Neuronal stem cell (in vitro differentiated cells): ENCODE data around the gene CCL11.

ENCODE experiments used
- DNase-seq: peaks from one replicate; pipeline ENCODE4 v3.0.0-alpha.2; 2013; ENCODE audit warnings: low spot score
- H2AFZ ChIP-seq: one replicate; pipeline ENCODE4 v1.6.1; 2013; ENCODE audit warnings: mild to moderate bottlenecking, low read length, inconsistent platforms
- H2AK5ac ChIP-seq: 2 replicates; pipeline ENCODE4 v1.6.1; 2013; ENCODE audit warnings: low read depth, mild to moderate bottlenecking, inconsistent platforms, low read length, moderate library complexity, mixed read lengths
- H2BK120ac ChIP-seq: 2 replicates; pipeline ENCODE4 v1.6.1; 2013; ENCODE audit warnings: low read depth, mild to moderate bottlenecking, inconsistent platforms, low read length, moderate library complexity, mixed read lengths
- H2BK12ac ChIP-seq: one replicate; pipeline ENCODE4 v1.6.1; 2013; ENCODE audit warnings: low read length, inconsistent platforms
- H2BK15ac ChIP-seq: 2 replicates; pipeline ENCODE4 v1.6.1; 2013; ENCODE audit warnings: mild to moderate bottlenecking, low read length, inconsistent platforms, mixed read lengths
- H2BK5ac ChIP-seq: one replicate; pipeline ENCODE4 v1.6.1; 2013; ENCODE audit warnings: inconsistent platforms, mild to moderate bottlenecking, low read length, moderate library complexity
- H3K14ac ChIP-seq: one replicate; pipeline ENCODE4 v1.6.1; 2013; ENCODE audit warnings: low read length, inconsistent platforms
- H3K18ac ChIP-seq: 2 replicates; pipeline ENCODE4 v1.6.1; 2013; ENCODE audit warnings: low read length, inconsistent platforms
- H3K23ac ChIP-seq: 2 replicates; pipeline ENCODE4 v1.6.1; 2013; ENCODE audit warnings: low read depth, mild to moderate bottlenecking, mixed read lengths, low read length, inconsistent platforms; ENCODE audit not compliant: poor library complexity
- H3K27ac ChIP-seq: replicated peaks from 3 replicates; pipeline ENCODE4 v1.5.1; 2013; ENCODE audit warnings: low read length, inconsistent platforms
- H3K27me3 ChIP-seq, 3 experiments: 2 replicates each; pipeline ENCODE4 v1.6.1; 2013; ENCODE audit warnings: low read length in 3 of 3, mild to moderate bottlenecking in 2 of 3, inconsistent platforms in 1 of 3, low read depth in 1 of 3, mixed read lengths in 1 of 3, moderate library complexity in 1 of 3; ENCODE audit not compliant: control insufficient read depth in 3 of 3, insufficient read depth in 3 of 3
- H3K36me3 ChIP-seq, 2 donors: replicated peaks in 1 of 2; 2 replicates each; pipeline ENCODE4 v1.6.1; 2013; ENCODE audit warnings: low read length in 2 of 2; ENCODE audit not compliant: control insufficient read depth in 2 of 2, insufficient read depth in 2 of 2
- H3K4ac ChIP-seq: 2 replicates; pipeline ENCODE4 v1.6.1; 2013; ENCODE audit warnings: inconsistent platforms, mild to moderate bottlenecking, low read length, moderate library complexity
- H3K4me1 ChIP-seq, 2 donors: 1 replicate in 1 of 2; 2 replicates in 1 of 2; pipeline ENCODE4 v1.6.1; 2013; ENCODE audit warnings: low read length in 2 of 2, low read depth in 1 of 2; ENCODE audit not compliant: control insufficient read depth in 2 of 2, insufficient read depth in 1 of 2
- H3K4me2 ChIP-seq: one replicate; pipeline ENCODE4 v1.6.1; 2013; ENCODE audit warnings: mild to moderate bottlenecking, low read length, inconsistent platforms; ENCODE audit not compliant: insufficient read depth, poor library complexity, severe bottlenecking
- H3K4me3 ChIP-seq, 2 donors: 2 replicates each; pipeline ENCODE4 v1.5.1; 2013; ENCODE audit warnings: low read length in 2 of 2, mild to moderate bottlenecking in 2 of 2, inconsistent platforms in 1 of 2, moderate library complexity in 1 of 2
- H3K79me1 ChIP-seq: one replicate; pipeline ENCODE4 v1.6.1; 2013; ENCODE audit warnings: low read depth, mild to moderate bottlenecking, inconsistent platforms, low read length, moderate library complexity
- H3K9ac ChIP-seq: one replicate; pipeline ENCODE4 v1.6.1; 2013; ENCODE audit warnings: mild to moderate bottlenecking, low read depth, low read length, inconsistent platforms; ENCODE audit not compliant: poor library complexity
- H3K9me3 ChIP-seq, 2 donors: replicated peaks in 1 of 2; 2 replicates each; pipeline versions ENCODE3 to v1.6.1; 2013; ENCODE audit warnings: low read length in 2 of 2, mild to moderate bottlenecking in 2 of 2, inconsistent platforms in 1 of 2, low read depth in 1 of 2, mixed read lengths in 1 of 2, moderate library complexity in 1 of 2; ENCODE audit not compliant: control insufficient read depth in 2 of 2, insufficient read depth in 1 of 2
- H4K8ac ChIP-seq: one replicate; pipeline ENCODE4 v1.6.1; 2013; ENCODE audit warnings: low read depth, mild to moderate bottlenecking, inconsistent platforms, low read length, moderate library complexity
- H4K91ac ChIP-seq: one replicate; pipeline ENCODE4 v1.6.1; 2013; ENCODE audit warnings: low read length, low read depth, mild to moderate bottlenecking, inconsistent platforms; ENCODE audit not compliant: poor library complexity
- WGBS, 2 donors: extraction: QIAGEN DNeasy Blood & Tissue Kit; methylation state at CpG; one replicate each; pipeline ENCODE4 v1.1.7; 2013; ENCODE audit warnings: missing lambda C conversion rate in 2 of 2, mixed read lengths in 1 of 2; ENCODE audit not compliant: insufficient read length in 2 of 2, insufficient replicate concordance in 1 of 2; ENCODE audit errors: extremely low coverage in 2 of 2; 5-methylcytosine and 5-hydroxymethylcytosine counted together

The CCL11 gene

GRCh38 chr17:34242587-34243363 is 42.8 kb upstream of the CCL11 start:
- WGBS, 2 donors = no CpG with 5 or more reads among the region's 8 CpGs

GRCh38 chr17:34243364-34244320 is 41.9 kb upstream of the CCL11 start:
- H3K27ac ChIP-seq = no peak overlapping the region
- H2AFZ ChIP-seq = no peak overlapping the region
- no peak overlapping the region for H2BK15ac ChIP-seq
- H2BK12ac ChIP-seq = no peak overlapping the region
- H4K91ac ChIP-seq = no peak overlapping the region
- no peaks in the 10 kb centered on the region for H3K36me3 ChIP-seq
- H3K9me3 ChIP-seq = no peaks in the 10 kb centered on the region
- H3K9ac ChIP-seq = no peak overlapping the region
- H3K4ac ChIP-seq = no peak overlapping the region
- no peak overlapping the region for H2AK5ac ChIP-seq
- H3K4me2 ChIP-seq = no peak overlapping the region
- no peak overlapping the region for H3K4me3 ChIP-seq
- H3K14ac ChIP-seq = no peak overlapping the region
- no peaks in the 10 kb centered on the region for H3K27me3 ChIP-seq
- no CpG with 5 or more reads among the region's 7 CpGs for WGBS, 2 donors
- DNase-seq = no peak
- H3K79me1 ChIP-seq = no peaks in the 10 kb centered on the region
- no peak overlapping the region for H3K23ac ChIP-seq
- H3K4me1 ChIP-seq = peaks cover 0 to 3% of the 10 kb centered on the region in 2 donors
- no peak overlapping the region for H3K18ac ChIP-seq
- H2BK5ac ChIP-seq = no peak overlapping the region
- no peak overlapping the region for H4K8ac ChIP-seq
- H2BK120ac ChIP-seq = no peak overlapping the region

More at GRCh38 chr17:34242587-34243363, 42.8 kb upstream of the CCL11 start:
- no peak overlapping the region for H2AFZ ChIP-seq
- no peaks in the 10 kb centered on the region for H3K79me1 ChIP-seq
- no peak overlapping the region for H2BK5ac ChIP-seq
- no peak overlapping the region for H2AK5ac ChIP-seq
- no peak overlapping the region for H3K14ac ChIP-seq
- H2BK120ac ChIP-seq = no peak overlapping the region
- H3K4ac ChIP-seq = no peak overlapping the region
- no peak overlapping the region for H3K18ac ChIP-seq
- H3K4me1 ChIP-seq = peaks cover 0 to 5% of the 10 kb centered on the region in 2 donors
- no peak overlapping the region for H4K8ac ChIP-seq
- H3K27ac ChIP-seq = no peak overlapping the region
- H3K27me3 ChIP-seq = no peaks in the 10 kb centered on the region
- no peak overlapping the region for H3K9ac ChIP-seq
- no peak overlapping the region for H2BK15ac ChIP-seq
- H3K4me2 ChIP-seq = no peak overlapping the region
- H3K23ac ChIP-seq = no peak overlapping the region
- no peak overlapping the region for H4K91ac ChIP-seq
- no peak for DNase-seq
- H2BK12ac ChIP-seq = no peak overlapping the region
- H3K4me3 ChIP-seq = no peak overlapping the region
- H3K36me3 ChIP-seq = no peaks in the 10 kb centered on the region
- H3K9me3 ChIP-seq = no peaks in the 10 kb centered on the region

GRCh38 chr17:34245351-34245905 is 40.1 kb upstream of the CCL11 start:
- Histone ChIP-seq H3K27me3 (no peaks in the 10 kb centered on the region), H3K23ac (no peak overlapping the region), H3K4me3 (no peak overlapping the region), H3K18ac (no peak overlapping the region), H3K4me1 (no peaks in the 10 kb centered on the region), H2BK5ac (no peak overlapping the region), H3K14ac (no peak overlapping the region), H3K36me3 (no peaks in the 10 kb centered on the region), H3K4me2 (no peak overlapping the region), H2BK12ac (no peak overlapping the region), H3K9ac (no peak overlapping the region), H2AK5ac (no peak overlapping the region), H4K8ac (no peak overlapping the region), H4K91ac (no peak overlapping the region), H3K4ac (no peak overlapping the region), H2BK15ac (no peak overlapping the region), H3K9me3 (no peaks in the 10 kb centered on the region), H3K27ac (no peak overlapping the region), H3K79me1 (no peaks in the 10 kb centered on the region), H2AFZ (no peak overlapping the region), H2BK120ac (no peak overlapping the region)
- no CpG with 5 or more reads among the region's 6 CpGs for WGBS, 2 donors
- DNase-seq = no peak

- H3K9me3 ChIP-seq = no peaks in the 10 kb centered on the region
- H4K91ac ChIP-seq = no peak overlapping the region
- no peak overlapping the region for H3K27ac ChIP-seq
- H2BK5ac ChIP-seq = no peak overlapping the region
- H3K27me3 ChIP-seq = no peaks in the 10 kb centered on the region
- H2AFZ ChIP-seq = no peak overlapping the region
- no peak overlapping the region for H3K23ac ChIP-seq
- no peak overlapping the region for H3K4ac ChIP-seq
- no peaks in the 10 kb centered on the region for H3K79me1 ChIP-seq
- no peak overlapping the region for H3K4me3 ChIP-seq
- H3K4me1 ChIP-seq = peaks cover 0 to 2% of the 10 kb centered on the region in 2 donors
- no CpG with 5 or more reads among the region's 1 CpG for WGBS, 2 donors
- no peak overlapping the region for H2BK120ac ChIP-seq
- no peak overlapping the region for H3K4me2 ChIP-seq
- no peak overlapping the region for H2BK15ac ChIP-seq
- H3K18ac ChIP-seq = no peak overlapping the region
- no peak overlapping the region for H2BK12ac ChIP-seq
- no peak overlapping the region for H3K14ac ChIP-seq
- DNase-seq = no peak
- no peak overlapping the region for H2AK5ac ChIP-seq
- H3K36me3 ChIP-seq = no peaks in the 10 kb centered on the region
- no peak overlapping the region for H3K9ac ChIP-seq
- H4K8ac ChIP-seq = no peak overlapping the region
Observed at GRCh38 chr17:34246446-34246845, 39.1 kb upstream of the CCL11 start.
